HG03558 (cell line): ENCODE data around the gene SLC35F3.
"Not testable (repeated sequence)": the region's sequence is repeated elsewhere in the genome, so short reads cannot be mapped to it uniquely, and the experiment has no call there.

Experiments used
- ATAC-seq: cut with Tn5 transposase; IDR thresholded peaks from one replicate; pipeline ENCODE4 v1.9.1; 2021; ENCODE audit warnings: moderate number of reproducible peaks; ENCODE audit not compliant: unreplicated experiment; ENCODE audit errors: extremely low read depth

The SLC35F3 gene

GRCh38 chr1:234127026-234127671 lies 222.7 kb downstream of the SLC35F3 start:
- no peak for ATAC-seq

DNA sequence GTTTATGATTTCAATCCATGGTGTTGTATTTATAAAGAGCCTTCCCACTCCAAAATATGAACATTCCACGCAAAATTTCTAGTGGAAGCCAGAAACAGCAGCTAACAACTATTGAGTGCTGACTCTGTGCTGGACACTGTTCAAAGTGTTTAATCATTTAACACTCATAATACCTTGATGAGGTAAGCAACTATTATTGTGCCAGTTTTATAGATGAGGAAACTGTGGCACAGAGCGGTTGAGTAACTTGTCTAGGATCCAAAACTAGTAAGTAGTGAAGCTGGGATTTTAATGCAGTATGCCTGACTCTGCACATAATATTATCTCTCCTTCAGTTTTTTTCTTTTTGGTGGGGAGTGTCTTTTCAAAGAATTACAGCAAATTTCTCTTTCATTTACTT lies 228.3 kb downstream of the SLC35F3 start:
- no peak for ATAC-seq

- no peak for ATAC-seq
Observed at GRCh38 chr1:234134878-234135277, 230.4 kb downstream of the SLC35F3 start.

- ATAC-seq = no peak
Observed at GRCh38 chr1:234135501-234135900, 231.0 kb downstream of the SLC35F3 start.

- no peak for ATAC-seq
Observed at GRCh38 chr1:234136073-234136472, 231.6 kb downstream of the SLC35F3 start.

DNA sequence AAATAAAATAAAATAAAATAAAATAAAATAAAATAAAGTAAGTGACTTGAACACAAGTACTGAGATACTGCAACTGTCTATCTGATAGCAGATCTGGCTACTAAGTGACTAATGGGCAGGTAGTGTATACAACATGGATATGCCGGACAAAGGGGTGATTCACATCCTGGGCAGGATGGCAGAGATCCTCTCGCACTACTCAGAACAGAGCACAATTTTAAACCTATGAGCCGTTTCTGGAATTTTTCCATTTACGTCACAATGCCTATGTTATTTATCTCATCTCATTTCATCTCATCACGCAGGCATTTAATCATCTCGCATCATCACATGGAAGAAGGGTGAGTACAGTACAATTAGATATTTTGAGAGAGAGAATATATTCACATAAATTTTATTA lies 235.5 kb downstream of the SLC35F3 start:
- no peak for ATAC-seq

DNA sequence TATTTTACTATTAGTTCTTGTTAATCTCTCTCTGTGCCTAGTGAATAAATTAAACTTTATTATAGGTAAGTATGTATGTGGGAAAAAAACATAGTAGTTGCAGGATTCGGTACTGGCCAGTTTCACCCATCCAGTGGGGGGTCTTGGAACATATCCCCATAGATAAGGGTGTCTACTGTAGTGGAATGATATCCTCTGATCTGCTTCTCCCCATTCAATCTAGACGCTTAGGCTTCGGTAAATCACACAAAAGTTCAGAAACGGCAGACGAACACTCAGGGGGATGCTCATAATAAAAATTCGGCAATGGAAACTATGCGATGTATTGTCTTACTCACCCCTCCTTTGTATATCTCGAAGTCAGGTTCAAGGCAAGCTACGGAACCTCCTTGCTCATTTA lies 235.9 kb downstream of the SLC35F3 start:
- ATAC-seq = no peak

DNA sequence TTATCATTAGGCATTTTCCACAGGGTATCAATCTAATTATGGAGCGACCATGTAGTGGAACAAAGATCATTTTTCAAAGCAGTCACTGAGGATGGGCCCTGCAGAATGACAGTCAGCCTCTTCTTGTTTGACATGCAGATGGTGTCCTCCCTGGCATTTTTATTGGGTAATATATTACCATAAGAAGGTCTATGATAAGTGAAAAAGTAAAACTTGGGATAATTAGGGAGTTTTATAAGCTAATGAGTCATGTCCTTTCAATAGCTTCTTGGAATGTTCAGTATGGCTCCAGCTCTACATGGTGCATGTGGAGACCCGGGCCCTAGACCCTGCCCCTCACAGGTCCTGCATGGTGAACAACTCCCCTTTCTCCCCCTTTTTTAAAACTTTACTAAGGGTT lies 236.5 kb downstream of the SLC35F3 start:
- no peak for ATAC-seq

DNA sequence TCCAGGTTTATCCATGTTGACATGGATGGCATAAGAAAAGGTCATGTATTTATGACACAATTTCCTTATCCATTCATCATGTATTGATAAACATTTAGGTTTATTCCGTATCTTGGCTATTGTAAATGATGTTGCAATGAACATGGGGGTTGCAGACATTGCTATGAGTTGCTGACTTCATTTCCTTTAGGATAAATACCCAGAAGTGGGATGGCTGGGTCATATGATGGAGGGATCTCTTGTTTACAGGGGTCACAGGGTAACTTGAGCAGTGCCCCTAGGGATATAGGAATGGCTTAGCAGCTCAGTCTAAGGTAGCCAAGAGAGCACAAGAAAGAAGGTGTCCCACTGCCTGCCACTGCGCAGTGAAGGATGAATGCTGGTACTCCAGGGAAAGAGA lies 239.2 kb downstream of the SLC35F3 start:
- no peak for ATAC-seq

- no peak for ATAC-seq
Observed at GRCh38 chr1:234144901-234145300, 240.4 kb downstream of the SLC35F3 start.

- ATAC-seq = no peak
Observed at GRCh38 chr1:234148350-234148749, 243.9 kb downstream of the SLC35F3 start.

- ATAC-seq = no peak
Observed at GRCh38 chr1:234148816-234149215, 244.3 kb downstream of the SLC35F3 start.

DNA sequence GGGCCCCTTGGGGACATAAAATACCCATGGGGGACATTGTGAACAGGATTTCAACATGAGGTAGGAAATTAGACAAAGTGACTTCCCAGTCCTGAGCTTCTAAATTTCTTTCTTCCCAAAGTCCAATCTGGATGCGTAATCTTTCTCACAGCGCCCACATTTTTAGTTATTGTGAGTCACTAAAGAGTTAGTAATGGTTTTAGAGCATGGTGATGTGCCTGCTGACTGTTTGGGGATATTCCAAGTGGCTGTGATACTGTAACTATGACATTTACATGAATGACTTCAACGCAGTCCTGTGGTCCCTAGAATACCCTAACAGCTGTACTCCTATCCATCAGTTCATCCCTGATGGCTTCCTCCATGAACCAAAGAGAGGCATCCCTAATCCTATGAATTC lies 244.7 kb downstream of the SLC35F3 start:
- ATAC-seq = no peak

GRCh38 chr1:234150892-234151291 lies 246.4 kb downstream of the SLC35F3 start:
- no peak for ATAC-seq

DNA sequence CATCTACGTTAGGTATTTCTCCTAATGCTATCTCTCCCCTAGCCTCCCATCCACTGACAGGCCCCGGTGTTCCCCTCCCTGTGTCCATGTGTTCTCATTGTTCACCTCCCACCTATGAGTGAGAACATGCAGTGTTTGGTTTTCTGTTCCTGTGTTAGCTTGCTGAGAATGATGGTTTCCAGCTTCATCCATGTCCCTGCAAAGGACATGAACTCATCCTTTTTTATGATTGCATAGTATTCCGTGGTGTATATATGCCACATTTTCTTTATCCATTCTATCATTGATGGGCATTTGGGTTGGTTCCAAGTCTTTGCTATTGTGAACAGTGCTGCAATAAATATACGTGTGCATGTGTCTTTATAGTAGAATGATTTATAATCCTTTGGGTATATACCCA lies 247.9 kb downstream of the SLC35F3 start:
- ATAC-seq = not testable (repeated sequence)

DNA sequence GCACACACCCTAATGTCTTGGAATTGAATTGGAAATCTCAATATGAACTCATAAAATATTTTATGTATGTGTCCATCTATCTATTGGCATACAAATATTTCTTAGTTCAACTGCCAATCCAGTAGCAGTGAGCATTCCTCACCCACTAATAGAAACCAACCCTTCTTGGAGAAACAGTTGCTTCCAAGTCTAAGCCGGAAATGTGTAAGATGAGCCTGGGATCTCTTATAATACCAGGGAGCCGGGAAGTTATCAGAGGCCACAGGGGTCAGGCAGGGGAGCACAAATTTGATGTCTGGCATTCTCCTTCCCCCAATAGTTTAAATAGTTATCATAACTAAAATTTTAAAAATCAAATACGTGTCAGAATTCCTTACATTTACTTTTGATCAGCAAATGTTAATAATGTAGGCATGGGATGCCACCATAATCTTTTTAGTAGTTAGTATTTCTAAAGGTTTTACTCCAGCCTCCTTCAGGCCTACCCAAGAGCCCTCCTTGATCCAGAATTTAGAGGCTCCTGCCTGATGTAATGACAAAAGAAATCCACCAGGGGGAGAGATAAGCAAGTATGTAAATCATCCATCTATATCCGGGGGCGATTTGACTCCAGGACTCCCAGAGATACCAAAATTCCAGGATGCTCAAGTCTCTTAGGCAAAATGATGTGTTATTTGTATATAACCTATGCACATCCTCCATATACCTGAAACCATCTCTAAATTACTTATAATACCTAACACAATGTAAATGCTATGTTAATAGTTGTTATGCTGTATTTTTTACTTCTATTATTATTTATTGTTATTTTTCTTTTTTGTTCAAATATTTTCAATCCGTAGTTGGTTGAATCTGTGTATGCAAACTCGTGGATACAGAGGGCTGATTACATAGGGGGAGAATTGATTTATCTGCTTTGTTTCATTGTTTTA lies 250.1 kb downstream of the SLC35F3 start:
- no peak for ATAC-seq

- no peak for ATAC-seq
Observed at GRCh38 chr1:234162661-234163060, 258.2 kb downstream of the SLC35F3 start.

DNA sequence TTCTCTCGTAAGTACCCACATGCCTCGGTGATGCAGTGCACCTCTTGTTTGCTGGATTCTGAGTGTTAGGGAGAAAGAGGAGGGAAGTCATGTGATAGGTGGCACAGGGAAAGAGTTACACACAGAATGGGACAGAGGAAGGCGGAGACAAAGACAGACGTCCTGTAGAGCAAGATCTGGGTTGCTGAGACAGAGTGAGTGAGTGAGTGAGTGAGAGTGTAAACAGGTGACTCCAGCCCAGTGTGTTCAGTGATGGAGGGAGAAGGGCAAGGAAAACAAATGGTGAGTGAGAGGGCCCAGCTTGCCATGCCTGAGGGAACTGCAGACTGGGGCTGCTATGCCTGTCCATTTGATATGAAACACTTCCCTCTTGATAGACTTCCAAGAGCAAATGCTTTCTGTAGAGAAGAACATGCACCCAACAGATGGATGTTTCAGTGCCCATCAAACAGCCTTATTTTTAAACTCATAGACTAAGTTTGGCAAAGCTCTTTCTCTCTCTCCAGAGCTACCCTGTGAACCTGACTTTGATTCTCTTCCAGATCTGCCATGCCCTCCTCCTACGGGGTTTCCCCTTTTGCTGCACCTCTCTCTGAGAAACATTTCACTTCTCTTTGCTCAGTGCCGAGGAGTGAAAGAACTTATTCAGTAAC lies 258.9 kb downstream of the SLC35F3 start:
- ATAC-seq = no peak

DNA sequence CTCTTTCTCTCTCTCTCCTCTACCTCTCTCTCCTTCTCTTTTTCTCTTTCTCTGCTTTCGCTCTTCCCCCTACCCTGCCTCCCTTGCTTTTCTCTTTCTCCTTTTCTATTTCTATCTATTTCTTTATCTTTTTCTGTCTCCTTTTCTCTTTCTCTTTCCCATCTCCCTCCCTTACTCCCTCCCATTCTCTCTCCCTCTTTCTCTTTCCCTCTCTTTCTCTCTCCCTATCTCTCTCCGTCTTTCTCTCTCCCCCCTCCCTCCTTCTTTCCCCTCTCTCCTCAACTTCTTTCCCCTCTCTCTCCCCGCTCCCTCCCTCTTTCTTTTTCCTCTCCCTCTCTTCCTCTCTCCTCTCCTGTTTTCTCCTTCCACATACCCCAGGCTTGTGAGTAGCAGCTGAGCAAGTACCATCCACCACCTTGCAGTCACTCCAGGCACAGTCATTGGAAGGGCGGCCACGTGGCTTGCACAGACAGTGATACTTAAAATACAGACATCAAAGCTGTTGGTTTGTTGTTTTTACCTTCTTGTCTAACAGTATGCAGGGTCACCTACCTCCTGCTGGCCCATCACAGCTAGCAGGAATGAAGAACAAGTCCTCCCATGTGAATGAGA lies 259.7 kb downstream of the SLC35F3 start:
- no peak for ATAC-seq

GRCh38 chr1:234168061-234168724 lies 263.7 kb downstream of the SLC35F3 start:
- ATAC-seq = no peak
